Kidney (tissue), 14 donors: Measurements from ENCODE around the gene TCL1B. TPM values are rescaled to one million over a fixed set of nuclear protein-coding genes. Genes with fewer than 3 reads are reported as not detected.

Source experiments
- DNase-seq, 5 donors: peaks; one replicate each; pipeline ENCODE4 v3.0.0-alpha.2; 2013 to 2020
- FAIRE-seq: peaks from 2 replicates; lab custom pipeline; 2012; peaks lifted over from hg19 to GRCh38; lab: Jason Lieb, UNC
- H3K27ac ChIP-seq, 2 donors: one replicate each; pipeline ENCODE4 v1.7.0; 2013; ENCODE audit warnings: low read depth in 2 of 2, low read length in 2 of 2, inconsistent platforms in 1 of 2
- H3K27me3 ChIP-seq: one replicate; pipeline ENCODE4 v1.7.1; 2013; ENCODE audit warnings: low read length, inconsistent platforms; ENCODE audit not compliant: control insufficient read depth, insufficient read depth
- H3K36me3 ChIP-seq, 3 donors: one replicate each; pipeline versions ENCODE4 v1.7.0 to v1.7.1; 2013; ENCODE audit warnings: low read length in 3 of 3, control low read depth in 1 of 3, inconsistent platforms in 1 of 3; ENCODE audit not compliant: insufficient read depth in 3 of 3, control insufficient read depth in 2 of 3
- H3K4me1 ChIP-seq, 3 donors: one replicate each; pipeline versions ENCODE4 v1.7.0 to v1.7.1; 2013; ENCODE audit warnings: low read length in 3 of 3, inconsistent platforms in 1 of 3, low read depth in 1 of 3; ENCODE audit not compliant: control insufficient read depth in 2 of 3, insufficient read depth in 2 of 3
- H3K4me3 ChIP-seq, 3 donors: one replicate each; pipeline versions ENCODE4 v1.7.0 to v1.8.1; 2013; ENCODE audit warnings: low read length in 3 of 3, control low read depth in 1 of 3, inconsistent platforms in 1 of 3
- H3K9ac ChIP-seq, 3 donors: one replicate each; pipeline versions ENCODE4 v1.7.0 to v1.7.1; 2013; ENCODE audit warnings: low read length in 3 of 3, control low read depth in 1 of 3, inconsistent platforms in 1 of 3
- H3K9me3 ChIP-seq, 3 donors: one replicate each; pipeline versions ENCODE4 v1.7.0 to v1.7.1; 2013; ENCODE audit warnings: low read length in 3 of 3, control low read depth in 1 of 3, inconsistent platforms in 1 of 3; ENCODE audit not compliant: control insufficient read depth in 2 of 3, insufficient read depth in 1 of 3
- intact Hi-C: fragments of 100-400 bp; cut with DNase I; formaldehyde crosslinking; loops from one replicate; pipeline ENCODE4 v1.11.1; 2022
- polyA plus RNA-seq: library from polyadenylated mRNA; stranded (reverse); fragments of 350-450 nt; fragmentation: Illumina TruSeq; extraction: RNeasy Lipid Tissue Mini Kit (QIAGEN cat#74804); gene quantifications from one replicate; pipeline ENCODE4 v1.2.3, GENCODE V29; 2014; ENCODE audit warnings: low read depth, low replicate concordance; ENCODE audit not compliant: insufficient read depth
- total RNA-seq: library from RNA; stranded (reverse); fragmentation: NEBNext Ultra II Directional; extraction: Animal tissue kit (Norgen Biotek cat#: 25700); gene quantifications from one replicate; pipeline ENCODE4 v1.2.1, GENCODE V29; 2021
- TF ChIP-seq, protein P1 (sequence below): IDR thresholded peaks from 3 replicates; pipeline ENCODE4 v1.5.1; 2012; ENCODE audit warnings: mild to moderate bottlenecking, moderate library complexity, borderline replicate concordance; ENCODE audit not compliant: insufficient read depth; ENCODE audit errors: extremely low read depth
- donor health status: control.
- donor health status: control.
- donor health status: control.
- donor health status: control.
- donor health status: control.
- donor health status: DM: yes; HTN: yes; CAD: no.
- donor health status: Normal renal cell carcinoma (clear cell type).

TCL1B gene
- total and polyA plus RNA-seq, 2 donors from 2014 or later, result not detected

DNA sequence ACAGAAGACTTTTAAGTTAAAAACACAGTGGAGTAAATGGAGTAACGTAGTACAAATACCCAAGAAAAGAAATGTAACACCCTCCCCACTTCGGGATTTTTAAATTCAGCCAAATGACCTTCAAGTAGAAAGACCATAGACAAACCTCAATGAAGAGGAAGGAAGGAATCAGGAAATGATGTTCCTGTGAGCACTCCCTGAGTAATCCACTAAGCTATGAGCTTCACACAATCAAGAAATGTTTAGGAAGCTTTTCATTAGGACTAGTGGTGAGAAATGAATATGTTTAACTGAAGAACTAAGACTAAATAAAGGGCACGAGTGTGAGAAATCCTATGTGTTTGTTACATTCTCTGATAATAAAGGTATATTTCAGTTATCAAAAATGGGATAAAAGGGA is 17.6 kb downstream of the TCL1B start:
- H3K9me3 ChIP-seq, result no peaks in the 10 kb centered on the region
- FAIRE-seq (no peak), DNase-seq (no peak)
- H3K4me3 ChIP-seq, result no peak overlapping the region
- H3K9ac ChIP-seq, result no peak overlapping the region
- H3K27ac ChIP-seq, result no peak overlapping the region
- TF ChIP-seq, protein P1, sequence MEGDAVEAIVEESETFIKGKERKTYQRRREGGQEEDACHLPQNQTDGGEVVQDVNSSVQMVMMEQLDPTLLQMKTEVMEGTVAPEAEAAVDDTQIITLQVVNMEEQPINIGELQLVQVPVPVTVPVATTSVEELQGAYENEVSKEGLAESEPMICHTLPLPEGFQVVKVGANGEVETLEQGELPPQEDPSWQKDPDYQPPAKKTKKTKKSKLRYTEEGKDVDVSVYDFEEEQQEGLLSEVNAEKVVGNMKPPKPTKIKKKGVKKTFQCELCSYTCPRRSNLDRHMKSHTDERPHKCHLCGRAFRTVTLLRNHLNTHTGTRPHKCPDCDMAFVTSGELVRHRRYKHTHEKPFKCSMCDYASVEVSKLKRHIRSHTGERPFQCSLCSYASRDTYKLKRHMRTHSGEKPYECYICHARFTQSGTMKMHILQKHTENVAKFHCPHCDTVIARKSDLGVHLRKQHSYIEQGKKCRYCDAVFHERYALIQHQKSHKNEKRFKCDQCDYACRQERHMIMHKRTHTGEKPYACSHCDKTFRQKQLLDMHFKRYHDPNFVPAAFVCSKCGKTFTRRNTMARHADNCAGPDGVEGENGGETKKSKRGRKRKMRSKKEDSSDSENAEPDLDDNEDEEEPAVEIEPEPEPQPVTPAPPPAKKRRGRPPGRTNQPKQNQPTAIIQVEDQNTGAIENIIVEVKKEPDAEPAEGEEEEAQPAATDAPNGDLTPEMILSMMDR, result no peak
- no peaks in the 10 kb centered on the region for H3K4me1 ChIP-seq
- no peaks in the 10 kb centered on the region for H3K27me3 ChIP-seq
- H3K36me3 ChIP-seq, result no peaks in the 10 kb centered on the region
- intact Hi-C loops, result no loop called here

DNA sequence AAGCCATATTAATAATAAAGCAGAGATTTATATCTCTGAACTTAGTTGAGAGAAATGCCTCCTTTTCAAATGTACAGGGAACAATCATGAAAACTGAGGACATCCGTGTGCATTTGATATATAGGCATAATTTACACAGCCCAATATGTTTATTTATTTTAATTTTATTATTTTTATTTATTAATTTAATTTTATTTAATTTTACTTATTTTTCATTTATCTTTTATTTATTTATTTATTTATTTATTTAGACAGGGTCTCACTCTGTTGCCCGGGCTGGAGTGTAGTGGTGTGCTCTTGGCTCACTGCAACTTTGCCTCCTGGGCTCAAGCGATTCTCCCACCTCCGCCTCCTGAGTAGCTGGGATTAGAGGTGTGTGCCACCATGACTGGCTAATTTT is 19.3 kb downstream of the TCL1B start:
- no peak overlapping the region for H3K4me3 ChIP-seq

DNA sequence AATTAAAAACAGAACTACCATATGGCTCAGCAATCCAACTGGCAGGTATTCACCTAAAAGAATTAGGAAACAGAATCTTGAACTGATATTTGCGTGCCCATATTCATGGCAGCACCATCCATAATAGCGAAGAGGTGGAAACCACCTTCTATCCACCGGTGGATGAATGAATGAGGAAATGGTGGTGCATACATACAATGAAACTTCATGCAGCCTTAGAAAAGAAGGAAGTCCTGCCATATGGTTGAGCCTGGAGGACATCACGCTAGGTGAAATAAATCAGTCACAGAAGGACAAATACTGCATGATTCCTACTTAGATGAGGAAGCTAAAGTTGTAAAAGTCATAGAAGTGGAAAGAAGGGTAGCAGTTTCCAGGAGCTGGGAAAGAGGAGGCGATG is 21.1 kb downstream of the TCL1B start:
- no peaks in the 10 kb centered on the region for H3K9me3 ChIP-seq
- no peaks in the 10 kb centered on the region for H3K4me1 ChIP-seq
- intact Hi-C loops, result no loop called here
- H3K4me3 ChIP-seq, result no peak overlapping the region
- DNase-seq, result no peak
- no peak overlapping the region for H3K9ac ChIP-seq
- H3K27ac ChIP-seq, result no peak overlapping the region
- H3K36me3 ChIP-seq, result no peaks in the 10 kb centered on the region
- TF ChIP-seq, protein P1, result no peak
- no peak for FAIRE-seq
- no peaks in the 10 kb centered on the region for H3K27me3 ChIP-seq

More for the DNA sequence above, 19.3 kb downstream of the TCL1B start:
- no peaks in the 10 kb centered on the region for H3K4me1 ChIP-seq
- DNase-seq (no peak), FAIRE-seq (no peak)
- TF ChIP-seq, protein P1, result no peak
- no peaks in the 10 kb centered on the region for H3K9me3 ChIP-seq
- intact Hi-C loops, result no loop called here
- H3K27ac ChIP-seq, result no peak overlapping the region
- no peaks in the 10 kb centered on the region for H3K36me3 ChIP-seq
- H3K27me3 ChIP-seq, result no peaks in the 10 kb centered on the region
- no peak overlapping the region for H3K9ac ChIP-seq

DNA sequence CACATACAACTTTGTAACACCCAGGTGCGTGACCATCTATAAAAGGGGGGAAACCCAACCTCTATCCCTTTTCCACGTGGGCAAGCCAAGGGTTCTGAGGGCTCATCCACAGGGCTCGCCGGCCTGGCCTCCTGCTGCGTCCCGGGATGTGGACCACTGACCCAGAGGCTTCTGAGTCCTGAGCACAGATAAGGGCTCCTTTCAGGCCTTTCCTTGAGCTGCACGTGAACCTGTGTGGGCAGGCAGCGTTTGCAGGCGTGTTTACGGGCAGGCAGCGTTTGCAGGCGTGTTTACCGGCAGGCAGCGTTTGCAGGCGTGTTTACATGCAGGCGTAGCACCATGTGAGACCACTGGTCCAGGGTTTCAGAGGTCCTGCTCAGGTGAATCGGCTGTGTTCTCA is 23.9 kb downstream of the TCL1B start:
- DNase-seq, result no peak

More for the DNA sequence above, 23.9 kb downstream of the TCL1B start:
- no peak for FAIRE-seq
- no peaks in the 10 kb centered on the region for H3K36me3 ChIP-seq
- no peak overlapping the region for H3K27ac ChIP-seq
- no peaks in the 10 kb centered on the region for H3K4me1 ChIP-seq
- intact Hi-C loops, result no loop called here
- H3K4me3 ChIP-seq, result no peak overlapping the region
- TF ChIP-seq, protein P1, result no peak
- H3K9ac ChIP-seq, result no peak overlapping the region
- no peaks in the 10 kb centered on the region for H3K27me3 ChIP-seq
- no peaks in the 10 kb centered on the region for H3K9me3 ChIP-seq
